GM18511 (cell line): ENCODE results near the gene SLC2A4RG.

Experiments
- ATAC-seq: cut with Tn5 transposase; IDR thresholded peaks from one replicate; pipeline ENCODE4 v1.9.1; 2021; ENCODE audit warnings: mild to moderate bottlenecking, moderate library complexity; ENCODE audit not compliant: unreplicated experiment

SLC2A4RG gene, protein sequence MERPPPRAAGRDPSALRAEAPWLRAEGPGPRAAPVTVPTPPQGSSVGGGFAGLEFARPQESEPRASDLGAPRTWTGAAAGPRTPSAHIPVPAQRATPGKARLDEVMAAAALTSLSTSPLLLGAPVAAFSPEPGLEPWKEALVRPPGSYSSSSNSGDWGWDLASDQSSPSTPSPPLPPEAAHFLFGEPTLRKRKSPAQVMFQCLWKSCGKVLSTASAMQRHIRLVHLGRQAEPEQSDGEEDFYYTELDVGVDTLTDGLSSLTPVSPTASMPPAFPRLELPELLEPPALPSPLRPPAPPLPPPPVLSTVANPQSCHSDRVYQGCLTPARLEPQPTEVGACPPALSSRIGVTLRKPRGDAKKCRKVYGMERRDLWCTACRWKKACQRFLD

GRCh38 chr20:63739130-63740069 is at the start of gene SLC2A4RG:
Gene SLC2A4RG (plus strand): TSS chr20:63739776. CDS start chr20:63739913, 137 bp downstream.
- peak; percentile 40 for ATAC-seq

DNA sequence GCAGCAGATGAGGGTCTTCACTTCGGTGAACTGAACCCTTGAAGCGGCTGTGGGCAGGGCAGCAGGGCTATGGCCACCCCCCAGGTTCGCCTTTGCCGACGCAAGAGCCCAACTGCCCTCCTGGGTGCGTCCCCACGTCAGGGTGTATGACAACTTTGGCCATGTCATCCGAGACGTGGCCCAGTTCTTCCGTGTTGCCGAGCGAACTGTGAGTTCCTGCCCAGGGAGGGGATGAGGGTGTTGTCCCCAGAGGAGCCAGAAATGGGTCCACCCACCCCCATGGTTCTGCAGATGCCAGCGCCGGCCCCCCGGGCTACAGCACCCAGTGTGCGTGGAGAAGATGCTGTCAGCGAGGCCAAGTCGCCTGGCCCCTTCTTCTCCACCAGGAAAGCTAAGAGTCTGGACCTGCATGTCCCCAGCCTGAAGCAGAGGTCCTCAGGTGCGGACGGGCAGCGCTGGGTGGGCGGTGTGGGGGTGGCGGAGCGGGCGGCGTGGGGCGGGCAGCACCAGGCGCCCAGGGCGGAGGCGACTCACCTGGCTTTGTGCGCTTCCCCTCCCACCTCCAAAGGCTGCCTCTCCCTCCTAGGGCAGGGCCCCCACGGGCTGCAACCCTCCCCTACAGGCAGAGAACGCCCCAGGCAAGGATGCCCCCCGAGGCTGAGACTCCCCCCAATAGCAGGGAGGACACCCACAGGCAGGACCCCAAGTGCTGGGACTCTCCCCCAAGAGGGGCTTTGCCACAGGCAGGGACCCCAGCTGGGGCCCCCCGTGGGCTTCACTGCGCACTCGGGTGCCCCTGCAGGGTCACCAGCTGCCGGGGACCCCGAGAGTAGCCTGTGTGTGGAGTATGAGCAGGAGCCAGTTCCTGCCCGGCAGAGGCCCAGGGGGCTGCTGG is 49.3 kb upstream of the SLC2A4RG start:
- ATAC-seq = no peak

- no peak for ATAC-seq
Observed at GRCh38 chr20:63690898-63691710, 48.5 kb upstream of the SLC2A4RG start.

- ATAC-seq = no peak
Observed at GRCh38 chr20:63691711-63692435, 47.7 kb upstream of the SLC2A4RG start.

DNA sequence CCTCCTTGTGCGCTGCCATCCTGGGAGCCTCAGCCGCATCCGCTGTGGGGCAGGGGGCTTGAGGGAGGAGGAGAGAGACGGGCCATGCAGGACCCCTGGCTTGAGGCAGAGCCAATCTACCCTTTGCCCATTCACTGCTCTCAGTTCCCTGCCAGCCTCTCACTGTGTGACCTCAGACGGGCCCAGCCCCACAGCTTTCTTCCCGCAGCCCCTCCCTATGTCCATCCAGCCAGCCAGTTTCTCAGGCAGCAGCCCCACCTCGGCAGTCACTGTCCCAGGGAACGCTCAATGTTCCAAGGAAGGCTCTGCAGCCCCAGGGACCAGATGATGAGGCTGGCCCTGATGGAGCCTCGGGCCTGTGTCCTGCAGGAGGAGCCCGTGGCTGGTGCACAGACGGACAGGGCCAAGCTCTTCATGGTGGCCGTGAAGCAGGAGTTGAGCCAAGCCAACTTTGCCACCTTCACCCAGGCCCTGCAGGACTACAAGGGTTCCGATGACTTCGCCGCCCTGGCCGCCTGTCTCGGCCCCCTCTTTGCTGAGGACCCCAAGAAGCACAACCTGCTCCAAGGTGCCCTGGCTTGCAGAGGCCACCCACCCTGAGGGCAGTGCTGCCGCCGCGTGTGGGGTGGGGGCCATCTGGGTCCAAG is 47.0 kb upstream of the SLC2A4RG start:
- no peak for ATAC-seq

DNA sequence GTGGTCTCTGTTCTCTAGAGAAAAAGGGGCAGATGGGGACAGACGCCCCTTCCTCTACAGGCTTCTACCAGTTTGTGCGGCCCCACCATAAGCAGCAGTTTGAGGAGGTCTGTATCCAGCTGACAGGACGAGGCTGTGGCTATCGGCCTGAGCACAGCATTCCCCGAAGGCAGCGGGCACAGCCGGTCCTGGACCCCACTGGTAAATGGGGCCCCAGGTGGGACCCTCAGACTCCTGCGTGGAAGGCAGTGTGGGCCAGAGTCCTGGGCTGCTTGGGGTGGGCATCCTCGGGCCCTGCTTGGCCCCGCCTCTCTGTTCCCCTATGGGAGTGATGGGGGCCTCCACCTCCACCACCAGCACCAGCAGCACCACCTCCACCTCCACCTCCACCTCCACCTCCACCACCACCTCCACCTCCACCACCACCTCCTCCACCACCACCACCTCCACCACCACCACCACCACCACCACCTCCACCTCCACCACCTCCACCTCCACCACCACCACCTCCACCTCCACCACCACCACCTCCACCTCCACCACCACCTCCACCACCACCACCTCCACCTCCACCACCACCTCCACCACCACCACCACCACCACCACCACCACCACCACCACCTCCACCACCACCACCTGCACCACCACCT is 46.4 kb upstream of the SLC2A4RG start:
- no peak for ATAC-seq

GRCh38 chr20:63693733-63694583 is 45.6 kb upstream of the SLC2A4RG start:
- ATAC-seq = no peak

GRCh38 chr20:63694584-63695423 is 44.8 kb upstream of the SLC2A4RG start:
- no peak for ATAC-seq

DNA sequence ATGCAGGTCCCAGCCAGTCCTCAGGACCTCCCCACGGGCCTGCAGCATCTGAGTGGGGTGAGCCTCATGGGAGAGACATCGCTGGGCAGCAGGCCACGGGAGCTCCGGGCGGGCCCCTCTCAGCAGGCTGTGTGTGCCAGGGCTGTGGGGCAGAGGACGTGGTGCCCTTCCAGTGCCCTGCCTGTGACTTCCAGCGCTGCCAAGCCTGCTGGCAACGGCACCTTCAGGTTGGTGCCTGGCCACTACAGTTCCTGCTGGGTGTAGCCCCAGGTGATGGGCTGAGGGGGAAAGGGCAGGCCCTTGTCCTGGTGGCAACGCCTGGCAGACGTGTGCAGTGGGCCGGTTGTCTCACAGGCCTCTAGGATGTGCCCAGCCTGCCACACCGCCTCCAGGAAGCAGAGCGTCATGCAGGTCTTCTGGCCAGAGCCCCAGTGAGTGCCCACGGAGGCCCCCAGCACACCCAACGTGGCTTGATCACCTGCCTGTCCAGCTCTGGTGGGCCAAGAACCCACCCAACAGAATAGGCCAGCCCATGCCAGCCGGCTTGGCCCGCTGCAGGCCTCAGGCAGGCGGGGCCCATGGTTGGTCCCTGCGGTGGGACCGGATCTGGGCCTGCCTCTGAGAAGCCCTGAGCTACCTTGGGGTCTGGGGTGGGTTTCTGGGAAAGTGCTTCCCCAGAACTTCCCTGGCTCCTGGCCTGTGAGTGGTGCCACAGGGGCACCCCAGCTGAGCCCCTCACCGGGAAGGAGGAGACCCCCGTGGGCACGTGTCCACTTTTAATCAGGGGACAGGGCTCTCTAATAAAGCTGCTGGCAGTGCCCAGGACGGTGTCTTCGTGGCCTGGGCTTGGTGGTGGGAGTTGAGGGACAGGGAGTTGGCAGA is 43.9 kb upstream of the SLC2A4RG start:
- ATAC-seq = no peak

DNA sequence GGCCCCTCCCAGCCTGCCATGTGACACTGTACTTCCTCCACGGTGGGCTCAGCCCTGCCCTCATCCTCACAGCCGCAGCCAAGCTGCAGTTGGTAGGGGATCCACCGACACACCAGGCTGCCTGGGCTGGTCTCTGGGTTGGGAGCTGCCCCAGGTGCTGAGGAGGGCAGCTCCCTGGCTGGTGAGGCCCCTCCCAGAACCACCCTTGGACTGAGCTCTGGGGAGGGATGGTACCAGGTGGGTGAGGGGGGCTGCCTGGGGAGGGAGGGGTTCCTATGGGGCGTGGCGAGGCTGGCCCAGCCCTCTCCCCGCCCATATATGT is 43.3 kb upstream of the SLC2A4RG start:
- ATAC-seq = no peak

DNA sequence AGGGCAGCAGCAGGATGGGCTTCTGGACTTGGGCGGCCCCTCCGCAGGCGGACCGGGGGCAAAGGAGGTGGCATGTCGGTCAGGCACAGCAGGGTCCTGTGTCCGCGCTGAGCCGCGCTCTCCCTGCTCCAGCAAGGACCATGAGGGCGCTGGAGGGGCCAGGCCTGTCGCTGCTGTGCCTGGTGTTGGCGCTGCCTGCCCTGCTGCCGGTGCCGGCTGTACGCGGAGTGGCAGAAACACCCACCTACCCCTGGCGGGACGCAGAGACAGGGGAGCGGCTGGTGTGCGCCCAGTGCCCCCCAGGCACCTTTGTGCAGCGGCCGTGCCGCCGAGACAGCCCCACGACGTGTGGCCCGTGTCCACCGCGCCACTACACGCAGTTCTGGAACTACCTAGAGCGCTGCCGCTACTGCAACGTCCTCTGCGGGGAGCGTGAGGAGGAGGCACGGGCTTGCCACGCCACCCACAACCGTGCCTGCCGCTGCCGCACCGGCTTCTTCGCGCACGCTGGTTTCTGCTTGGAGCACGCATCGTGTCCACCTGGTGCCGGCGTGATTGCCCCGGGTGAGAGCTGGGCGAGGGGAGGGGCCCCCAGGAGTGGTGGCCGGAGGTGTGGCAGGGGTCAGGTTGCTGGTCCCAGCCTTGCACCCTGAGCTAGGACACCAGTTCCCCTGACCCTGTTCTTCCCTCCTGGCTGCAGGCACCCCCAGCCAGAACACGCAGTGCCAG is 42.8 kb upstream of the SLC2A4RG start, which contains the start of gene TNFRSF6B:
Gene TNFRSF6B, plus strand, starts transcription at position 25 of the 729 bp plus-strand sequence. Its CDS starts 116 bp downstream, at position 141.
- ATAC-seq = no peak

GRCh38 chr20:63697357-63697867 is 42.2 kb upstream of the SLC2A4RG start:
- no peak for ATAC-seq

- ATAC-seq = no peak
Observed at GRCh38 chr20:63697868-63698545, 41.6 kb upstream of the SLC2A4RG start.
